ENCODE results near the gene TRMT112.

DNA sequence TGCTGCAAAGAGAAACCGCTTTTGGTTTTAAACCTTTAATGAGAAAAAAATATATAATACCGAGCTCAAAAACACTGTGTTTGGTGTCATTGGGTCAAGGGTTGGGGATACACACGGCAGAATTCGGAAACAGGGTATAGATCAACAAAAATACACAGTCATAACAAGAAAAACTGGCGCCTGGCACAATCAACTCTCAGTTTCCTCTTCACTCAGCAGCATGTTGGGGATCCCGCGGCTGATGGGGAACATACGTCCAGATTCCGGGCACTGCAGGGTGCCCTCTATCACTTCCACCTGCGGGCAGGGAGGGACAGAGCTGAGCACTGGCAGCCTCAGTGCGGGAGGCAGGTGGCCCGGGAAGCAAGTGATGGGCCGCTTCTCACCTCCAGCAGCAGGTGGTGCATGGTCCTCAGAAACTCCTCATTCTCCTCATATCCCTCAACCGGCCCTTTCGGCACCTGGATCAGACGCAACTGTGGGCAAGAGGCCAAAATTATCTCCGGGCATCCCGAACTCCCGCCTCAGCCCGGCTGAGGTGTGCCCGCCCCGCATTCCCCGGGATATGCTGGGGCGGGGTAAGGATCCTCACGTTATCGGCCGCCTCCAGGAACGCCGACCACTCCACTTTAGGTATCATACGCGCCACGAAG lies 561 bp downstream of the TRMT112 start:
- TF ChIP-seq CTCF (IDR thresholded peaks at IDR 0.05; ENCODE audit: low read length) (peak; percentile 41), EZH2phosphoT487 (IDR thresholded peaks at IDR 0.05; ENCODE audit: low read length) (no peak), EZH2 (optimal IDR thresholded peaks at IDR 0.05; ENCODE audit: low read depth, low read length) (no peak)
